HG03571 (cell line): ENCODE results near the gene ADGRL2.

Experiments used
- ATAC-seq: cut with Tn5 transposase; IDR thresholded peaks from one replicate; pipeline ENCODE4 v1.9.1; 2021; ENCODE audit not compliant: unreplicated experiment

Gene ADGRL2

GRCh38 chr1:81805537-81806431, 5.0 kb downstream of the ADGRL2 start:
- no peak for ATAC-seq

- no peak for ATAC-seq
Measured at GRCh38 chr1:81806432-81806770, 5.7 kb downstream of the ADGRL2 start.

GRCh38 chr1:81808760-81809159, 8.0 kb downstream of the ADGRL2 start:
- ATAC-seq: no peak

GRCh38 chr1:81809808-81810207, 9.1 kb downstream of the ADGRL2 start:
- no peak for ATAC-seq

- ATAC-seq: no peak
Measured at GRCh38 chr1:81811757-81812371, 11.1 kb downstream of the ADGRL2 start.

- ATAC-seq: no peak
Measured at GRCh38 chr1:81812712-81813111, 12.0 kb downstream of the ADGRL2 start.

- ATAC-seq: no peak
Measured at GRCh38 chr1:81813691-81814090, 13.0 kb downstream of the ADGRL2 start.

GRCh38 chr1:81819613-81820012, 18.9 kb downstream of the ADGRL2 start:
- ATAC-seq: no peak

- no peak for ATAC-seq
Measured at GRCh38 chr1:81820765-81821164, 20.0 kb downstream of the ADGRL2 start.

GRCh38 chr1:81823082-81823481, 22.3 kb downstream of the ADGRL2 start:
- ATAC-seq: no peak

GRCh38 chr1:81824759-81825158, 24.0 kb downstream of the ADGRL2 start:
- no peak for ATAC-seq

- ATAC-seq: no peak
Measured at GRCh38 chr1:81827942-81828341, 27.2 kb downstream of the ADGRL2 start.

- ATAC-seq: no peak
Measured at GRCh38 chr1:81832573-81832972, 31.8 kb downstream of the ADGRL2 start.

- ATAC-seq: no peak
Measured at GRCh38 chr1:81833722-81834121, 33.0 kb downstream of the ADGRL2 start.

GRCh38 chr1:81834268-81834667, 33.5 kb downstream of the ADGRL2 start:
- no peak for ATAC-seq

GRCh38 chr1:81834921-81835698, 34.4 kb downstream of the ADGRL2 start:
- no peak for ATAC-seq

GRCh38 chr1:81836007-81836626, 35.4 kb downstream of the ADGRL2 start:
- no peak for ATAC-seq

GRCh38 chr1:81838600-81839218, 38.0 kb downstream of the ADGRL2 start:
- ATAC-seq: no peak

GRCh38 chr1:81840805-81841204, 40.1 kb downstream of the ADGRL2 start:
- ATAC-seq: no peak

- ATAC-seq: no peak
Measured at GRCh38 chr1:81841795-81842194, 41.1 kb downstream of the ADGRL2 start.

GRCh38 chr1:81844477-81844876, 43.7 kb downstream of the ADGRL2 start:
- ATAC-seq: no peak
